Effector memory CD4-positive, alpha-beta T cell (primary cell): ENCODE measurements around the gene IFNG-AS1.

Experiments
- DNase-seq, 3 donors: peaks; one replicate each; pipeline ENCODE4 v3.0.0-alpha.2; 2020
- H3K27ac ChIP-seq: 2 replicates; pipeline ENCODE4 v1.7.0; 2013; ENCODE audit warnings: mild to moderate bottlenecking, low read length, moderate library complexity; ENCODE audit not compliant: insufficient read depth, poor library complexity, severe bottlenecking
- H3K27me3 ChIP-seq: replicated peaks from 2 replicates; pipeline ENCODE4 v1.7.0; 2013; ENCODE audit warnings: mild to moderate bottlenecking, low read length; ENCODE audit not compliant: insufficient read depth, control insufficient read depth, poor library complexity, severe bottlenecking
- H3K36me3 ChIP-seq: 2 replicates; pipeline ENCODE4 v1.7.0; 2013; ENCODE audit warnings: mild to moderate bottlenecking, low read length, moderate library complexity; ENCODE audit not compliant: control insufficient read depth, insufficient read depth
- H3K4me1 ChIP-seq: 2 replicates; pipeline ENCODE4 v1.7.0; 2013; ENCODE audit warnings: low read length, mild to moderate bottlenecking; ENCODE audit not compliant: control insufficient read depth, insufficient read depth, poor library complexity, severe bottlenecking
- H3K4me3 ChIP-seq: 2 replicates; pipeline ENCODE4 v1.7.0; 2013; ENCODE audit warnings: low read length, low read depth, mild to moderate bottlenecking; ENCODE audit not compliant: insufficient read depth, poor library complexity, severe bottlenecking
- H3K9me3 ChIP-seq: 2 replicates; pipeline ENCODE4 v1.7.0; 2013; ENCODE audit warnings: mild to moderate bottlenecking, low read length, moderate library complexity; ENCODE audit not compliant: control insufficient read depth

The IFNG-AS1 gene

GRCh38 chr12:68048648-68049297 lies 59.5 kb downstream of the IFNG-AS1 start:
- Histone ChIP-seq H3K36me3 (no peaks in the 10 kb centered on the region), H3K27me3 (no peaks in the 10 kb centered on the region), H3K4me3 (no peak overlapping the region), H3K9me3 (no peaks in the 10 kb centered on the region), H3K27ac (no peak overlapping the region), H3K4me1 (no peaks in the 10 kb centered on the region)
- no peak for DNase-seq

DNA sequence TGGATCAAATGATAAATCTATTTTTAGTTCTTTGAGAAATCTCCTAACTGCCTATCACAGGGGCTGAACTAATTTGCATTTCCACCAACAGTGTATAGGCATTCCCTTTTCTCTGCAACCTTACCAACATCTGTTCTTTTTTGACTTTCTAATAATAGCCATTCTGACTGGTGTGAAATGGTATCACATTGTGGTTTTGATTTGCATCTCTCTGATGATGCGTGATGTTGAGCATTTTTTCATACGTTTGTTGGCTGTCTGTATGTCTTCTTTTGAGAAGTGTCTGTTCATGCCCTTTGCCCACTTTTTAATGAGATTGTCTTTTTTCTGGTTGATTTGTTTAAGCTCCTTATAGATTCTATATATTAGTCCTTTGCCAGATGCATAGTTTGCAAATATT lies 67.1 kb downstream of the IFNG-AS1 start:
- no peaks in the 10 kb centered on the region for H3K36me3 ChIP-seq
- no peak overlapping the region for H3K4me3 ChIP-seq
- no peak overlapping the region for H3K27ac ChIP-seq
- H3K4me1 ChIP-seq, result no peaks in the 10 kb centered on the region
- no peaks in the 10 kb centered on the region for H3K9me3 ChIP-seq
- no peaks in the 10 kb centered on the region for H3K27me3 ChIP-seq
- DNase-seq, result no peak

DNA sequence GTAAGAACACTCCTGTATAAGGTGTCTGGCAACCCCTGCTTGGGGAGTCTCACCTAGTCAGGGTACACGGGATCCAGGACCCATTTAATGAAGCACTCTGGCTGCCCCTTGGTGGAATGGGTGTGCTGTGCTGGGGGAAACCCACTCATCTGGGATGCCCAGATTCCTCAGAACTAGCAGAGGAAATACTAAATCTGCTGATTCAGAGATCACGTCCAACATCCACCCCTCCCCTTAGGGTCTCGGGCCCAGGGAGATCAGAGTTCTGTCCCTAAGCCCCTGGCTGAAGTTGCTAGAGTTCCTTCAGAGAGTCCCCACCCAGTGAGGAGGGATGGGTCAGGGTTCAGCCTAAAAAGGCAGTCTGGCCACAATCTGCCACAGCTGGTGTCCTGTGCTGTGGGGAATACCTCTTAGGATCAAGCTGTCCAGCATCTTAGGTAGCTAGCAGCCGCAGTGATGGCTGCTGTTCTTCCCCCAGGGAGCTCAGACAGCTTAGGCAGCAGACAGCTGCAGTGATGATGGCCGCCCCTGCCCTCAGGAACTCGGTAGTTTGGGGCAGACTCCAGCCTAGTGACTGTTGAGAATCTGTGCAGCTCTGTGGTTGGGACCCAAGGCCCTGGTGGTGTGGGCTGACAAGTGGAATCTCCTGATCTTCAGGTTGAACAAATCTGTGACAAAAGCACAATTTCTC lies 74.8 kb downstream of the IFNG-AS1 start:
- Histone ChIP-seq H3K9me3 (peaks cover 8% of the 10 kb centered on the region), H3K36me3 (no peaks in the 10 kb centered on the region), H3K27ac (no peak overlapping the region), H3K4me1 (no peaks in the 10 kb centered on the region), H3K4me3 (no peak overlapping the region), H3K27me3 (no peaks in the 10 kb centered on the region)
- no peak for DNase-seq

GRCh38 chr12:68065163-68065562 lies 75.9 kb downstream of the IFNG-AS1 start:
- no peak for DNase-seq
- H3K9me3 ChIP-seq, result peaks cover 8% of the 10 kb centered on the region
- no peaks in the 10 kb centered on the region for H3K36me3 ChIP-seq
- H3K4me1 ChIP-seq, result no peaks in the 10 kb centered on the region
- H3K4me3 ChIP-seq, result no peak overlapping the region
- H3K27ac ChIP-seq, result no peak overlapping the region
- H3K27me3 ChIP-seq, result no peaks in the 10 kb centered on the region

GRCh38 chr12:68065687-68066086 lies 76.4 kb downstream of the IFNG-AS1 start:
- H3K4me3 ChIP-seq, result no peak overlapping the region
- H3K36me3 ChIP-seq, result no peaks in the 10 kb centered on the region
- no peaks in the 10 kb centered on the region for H3K4me1 ChIP-seq
- H3K9me3 ChIP-seq, result peaks cover 8% of the 10 kb centered on the region
- H3K27me3 ChIP-seq, result no peaks in the 10 kb centered on the region
- no peak overlapping the region for H3K27ac ChIP-seq
- DNase-seq, result no peak

DNA sequence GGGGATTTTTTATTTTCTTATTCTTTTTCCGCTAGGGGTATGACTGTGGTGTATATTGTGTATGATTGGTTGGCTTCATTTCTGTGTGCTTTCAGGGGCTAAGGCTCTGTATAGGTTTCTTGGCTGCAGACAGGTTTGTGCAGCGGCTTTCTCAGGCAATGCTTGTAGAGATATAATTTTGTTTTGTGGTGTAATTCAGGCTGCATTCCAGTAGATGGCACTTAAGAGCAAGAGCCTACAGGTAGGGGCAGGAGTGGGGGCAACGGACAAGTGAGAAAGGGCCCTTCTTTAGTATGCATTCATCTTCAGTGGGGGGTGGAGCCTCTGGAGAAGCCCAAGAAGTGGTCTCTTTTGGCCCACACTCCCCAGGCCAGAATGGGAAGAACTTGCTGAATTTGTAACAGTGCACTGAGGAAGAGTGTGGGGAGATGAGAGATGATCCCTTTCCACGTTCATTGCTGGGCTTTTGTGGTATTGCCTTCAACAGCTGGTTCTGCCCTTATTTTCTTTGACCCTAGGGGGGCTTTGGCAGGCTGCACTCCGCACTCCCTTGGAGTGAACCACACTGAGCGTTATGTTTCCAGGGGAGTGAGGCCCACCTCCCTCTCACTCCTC lies 78.6 kb downstream of the IFNG-AS1 start:
- H3K27ac ChIP-seq, result no peak overlapping the region
- no peaks in the 10 kb centered on the region for H3K4me1 ChIP-seq
- no peak overlapping the region for H3K4me3 ChIP-seq
- H3K27me3 ChIP-seq, result no peaks in the 10 kb centered on the region
- DNase-seq, result no peak
- H3K36me3 ChIP-seq, result no peaks in the 10 kb centered on the region
- peaks cover 8% of the 10 kb centered on the region for H3K9me3 ChIP-seq

DNA sequence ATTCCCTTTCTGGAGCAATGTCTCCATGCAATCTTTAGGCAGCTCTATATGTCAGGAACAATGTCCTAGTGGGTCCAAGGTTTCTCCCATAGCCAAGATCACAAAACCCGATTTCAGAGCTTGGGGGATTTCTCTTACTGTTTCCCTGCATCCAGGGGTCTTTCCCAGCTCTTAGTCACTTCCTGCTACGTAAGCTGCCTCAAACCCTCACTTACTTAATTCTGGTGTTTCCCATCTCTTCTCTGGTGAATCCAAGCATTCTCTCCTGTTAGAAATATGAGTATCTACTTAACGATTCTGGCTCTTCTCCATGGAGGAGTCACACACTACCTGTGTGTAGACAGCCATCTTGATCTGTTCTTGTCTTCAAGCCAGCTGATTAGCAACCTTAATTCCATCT lies 80.0 kb downstream of the IFNG-AS1 start:
- peaks cover 8% of the 10 kb centered on the region for H3K9me3 ChIP-seq
- H3K27me3 ChIP-seq, result no peaks in the 10 kb centered on the region
- H3K4me1 ChIP-seq, result no peaks in the 10 kb centered on the region
- no peak overlapping the region for H3K27ac ChIP-seq
- no peak overlapping the region for H3K4me3 ChIP-seq
- no peak for DNase-seq
- no peaks in the 10 kb centered on the region for H3K36me3 ChIP-seq
